Measurements from ENCODE around the gene B4GALT2.

B4GALT2 gene

DNA sequence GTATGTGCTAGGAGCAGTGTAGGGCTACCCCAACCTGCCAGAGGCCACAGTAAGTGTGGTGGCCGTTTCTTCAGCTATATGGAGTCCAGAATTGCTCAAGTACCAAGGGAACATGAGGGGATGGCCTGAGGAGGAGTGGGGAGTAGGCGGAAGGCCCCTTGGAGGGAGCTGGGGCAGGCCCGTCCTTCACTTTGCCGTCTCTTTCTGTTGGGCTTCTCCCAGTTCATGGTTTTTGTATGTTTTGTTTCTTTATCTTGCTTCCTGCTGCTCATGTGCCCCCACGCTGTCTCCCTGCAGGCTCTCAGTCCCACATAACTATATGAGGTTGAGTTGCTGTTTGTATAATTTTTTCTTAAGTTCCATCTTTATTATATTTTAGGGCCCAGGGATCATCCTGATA lies 15.1 kb upstream of the B4GALT2 start:
- Histone ChIP-seq H3K9ac (ENCODE audit: low read length) (no peak overlapping the region), H3K9me2 (replicated peaks; ENCODE audit: insufficient read depth, low read length) (no peaks in the 10 kb centered on the region), H3K4me3 (ENCODE audit: insufficient read depth, low read length, poor library complexity, severe bottlenecking) (no peak overlapping the region), H3K79me2 (ENCODE audit: insufficient read depth, low read length) (no peaks in the 10 kb centered on the region), H3F3A (ENCODE audit: insufficient read depth) (no peaks in the 10 kb centered on the region), H2AFZ (ENCODE audit: low read depth, low read length, severe bottlenecking) (no peak overlapping the region), H3K27ac (ENCODE audit: low read depth, low read length) (no peak overlapping the region), H4K20me1 (ENCODE audit: low read depth, low read length) (no peaks in the 10 kb centered on the region), H3K9me3 (ENCODE audit: insufficient read depth, low read length) (no peaks in the 10 kb centered on the region), H3K4me2 (ENCODE audit: low read depth, low read length, poor library complexity, severe bottlenecking) (no peak overlapping the region), H3K36me3 (ENCODE audit: low read length) (no peaks in the 10 kb centered on the region), H3K27me3 (ENCODE audit: low read length) (no peaks in the 10 kb centered on the region)
- no peak for TF ChIP-seq EZH2phosphoT487 (conservative IDR thresholded peaks at IDR 0.05; ENCODE audit: low read length)
- no peak for TF ChIP-seq CTCF (IDR thresholded peaks at IDR 0.05; ENCODE audit: insufficient read depth, low read length, poor library complexity, severe bottlenecking)

GRCh38 chr1:43965316-43965715 lies 13.7 kb upstream of the B4GALT2 start:
- no peak overlapping the region for H3K4me3 ChIP-seq (ENCODE audit: insufficient read depth, low read length, poor library complexity, severe bottlenecking)
- no peaks in the 10 kb centered on the region for H4K20me1 ChIP-seq (ENCODE audit: low read depth, low read length)
- H3K36me3 ChIP-seq (ENCODE audit: low read length) = no peaks in the 10 kb centered on the region
- H3K27me3 ChIP-seq (ENCODE audit: low read length) = no peaks in the 10 kb centered on the region
- peaks cover 4% of the 10 kb centered on the region for H3K79me2 ChIP-seq (ENCODE audit: insufficient read depth, low read length)
- no peak overlapping the region for H3K27ac ChIP-seq (ENCODE audit: low read depth, low read length)
- no peak overlapping the region for H3K9ac ChIP-seq (ENCODE audit: low read length)
- TF ChIP-seq EZH2phosphoT487 (conservative IDR thresholded peaks at IDR 0.05; ENCODE audit: low read length) (no peak), CTCF (IDR thresholded peaks at IDR 0.05; ENCODE audit: insufficient read depth, low read length, poor library complexity, severe bottlenecking) (no peak)
- no peak overlapping the region for H3K4me2 ChIP-seq (ENCODE audit: low read depth, low read length, poor library complexity, severe bottlenecking)
- H3K9me2 ChIP-seq (replicated peaks; ENCODE audit: insufficient read depth, low read length) = no peaks in the 10 kb centered on the region
- no peaks in the 10 kb centered on the region for H3F3A ChIP-seq (ENCODE audit: insufficient read depth)
- no peak overlapping the region for H2AFZ ChIP-seq (ENCODE audit: low read depth, low read length, severe bottlenecking)
- no peaks in the 10 kb centered on the region for H3K9me3 ChIP-seq (ENCODE audit: insufficient read depth, low read length)

GRCh38 chr1:43968348-43968948 lies 10.6 kb upstream of the B4GALT2 start:
- no peak overlapping the region for H3K4me2 ChIP-seq (ENCODE audit: low read depth, low read length, poor library complexity, severe bottlenecking)
- H3K9me2 ChIP-seq (replicated peaks; ENCODE audit: insufficient read depth, low read length) = no peaks in the 10 kb centered on the region
- peaks cover 4% of the 10 kb centered on the region for H3F3A ChIP-seq (ENCODE audit: insufficient read depth)
- no peaks in the 10 kb centered on the region for H3K36me3 ChIP-seq (ENCODE audit: low read length)
- peaks cover 15% of the 10 kb centered on the region for H3K79me2 ChIP-seq (ENCODE audit: insufficient read depth, low read length)
- H3K9ac ChIP-seq (ENCODE audit: low read length) = no peak overlapping the region
- TF ChIP-seq EZH2phosphoT487 (conservative IDR thresholded peaks at IDR 0.05; ENCODE audit: low read length) (no peak), CTCF (IDR thresholded peaks at IDR 0.05; ENCODE audit: insufficient read depth, low read length, poor library complexity, severe bottlenecking) (no peak)
- H3K9me3 ChIP-seq (ENCODE audit: insufficient read depth, low read length) = no peaks in the 10 kb centered on the region
- no peak overlapping the region for H3K27ac ChIP-seq (ENCODE audit: low read depth, low read length)
- H2AFZ ChIP-seq (ENCODE audit: low read depth, low read length, severe bottlenecking) = no peak overlapping the region
- no peak overlapping the region for H3K4me3 ChIP-seq (ENCODE audit: insufficient read depth, low read length, poor library complexity, severe bottlenecking)
- H4K20me1 ChIP-seq (ENCODE audit: low read depth, low read length) = no peaks in the 10 kb centered on the region
- no peaks in the 10 kb centered on the region for H3K27me3 ChIP-seq (ENCODE audit: low read length)
